ENCODE results near the gene SUPT5H. TPM values are rescaled to one million over a fixed set of nuclear protein-coding genes. Genes with fewer than 3 reads are reported as not detected.
"Not testable (repeated sequence)": the region's sequence is repeated elsewhere in the genome, so short reads cannot be mapped to it uniquely, and the experiment has no call there.

The SUPT5H gene
- total RNA-seq, 1 experiment from 2014 or later: 95.5 TPM

GRCh38 chr19:39475748-39476147, 30.4 kb downstream of the SUPT5H start:
- in situ Hi-C loops (cut with HindIII; ENCODE audit: low pct_unique_long_range_greater_than_20kb, low sequenced_read_pairs): no loop called here
- no peak for DNase-seq (ENCODE audit: low read depth)

GRCh38 chr19:39479319-39479801, 34.0 kb downstream of the SUPT5H start:
- in situ Hi-C loops (cut with HindIII; ENCODE audit: low pct_unique_long_range_greater_than_20kb, low sequenced_read_pairs): not testable (repeated sequence)
- peak; percentile 23 for DNase-seq (ENCODE audit: low read depth)

GRCh38 chr19:39479916-39480315, 34.5 kb downstream of the SUPT5H start:
- DNase-seq (ENCODE audit: low read depth): no peak
- in situ Hi-C loops (cut with HindIII; ENCODE audit: low pct_unique_long_range_greater_than_20kb, low sequenced_read_pairs): no loop called here

- peak; percentile 98 for DNase-seq (ENCODE audit: low read depth)
- in situ Hi-C loops (cut with HindIII; ENCODE audit: low pct_unique_long_range_greater_than_20kb, low sequenced_read_pairs): no loop called here
Observed at GRCh38 chr19:39480337-39481228, 35.2 kb downstream of the SUPT5H start, which contains the start of gene TIMM50. TIMM50 (plus strand) TSS chr19:39480838; CDS start chr19:39480854, 16 bp downstream.

- no peak for DNase-seq (ENCODE audit: low read depth)
- in situ Hi-C loops (cut with HindIII; ENCODE audit: low pct_unique_long_range_greater_than_20kb, low sequenced_read_pairs): no loop called here
Observed at GRCh38 chr19:39481229-39481545, 35.8 kb downstream of the SUPT5H start.

GRCh38 chr19:39481676-39482075, 36.3 kb downstream of the SUPT5H start:
- in situ Hi-C loops (cut with HindIII; ENCODE audit: low pct_unique_long_range_greater_than_20kb, low sequenced_read_pairs): no loop called here

GRCh38 chr19:39483141-39483540, 37.8 kb downstream of the SUPT5H start:
- in situ Hi-C loops (cut with HindIII; ENCODE audit: low pct_unique_long_range_greater_than_20kb, low sequenced_read_pairs): no loop called here
- DNase-seq (ENCODE audit: low read depth): no peak

More at GRCh38 chr19:39481676-39482075, 36.3 kb downstream of the SUPT5H start:
- DNase-seq (ENCODE audit: low read depth): no peak

GRCh38 chr19:39489756-39490155, 44.4 kb downstream of the SUPT5H start:
- DNase-seq (ENCODE audit: low read depth): no peak
- in situ Hi-C loops (cut with HindIII; ENCODE audit: low pct_unique_long_range_greater_than_20kb, low sequenced_read_pairs): no loop called here

- in situ Hi-C loops (cut with HindIII; ENCODE audit: low pct_unique_long_range_greater_than_20kb, low sequenced_read_pairs): no loop called here
- DNase-seq (ENCODE audit: low read depth): no peak
Observed at GRCh38 chr19:39492225-39492624, 46.8 kb downstream of the SUPT5H start.

GRCh38 chr19:39492788-39493187, 47.4 kb downstream of the SUPT5H start:
- no peak for DNase-seq (ENCODE audit: low read depth)
- in situ Hi-C loops (cut with HindIII; ENCODE audit: low pct_unique_long_range_greater_than_20kb, low sequenced_read_pairs): no loop called here

- in situ Hi-C loops (cut with HindIII; ENCODE audit: low pct_unique_long_range_greater_than_20kb, low sequenced_read_pairs): no loop called here
- no peak for DNase-seq (ENCODE audit: low read depth)
Observed at GRCh38 chr19:39494661-39495060, 49.3 kb downstream of the SUPT5H start.

- in situ Hi-C loops (cut with HindIII; ENCODE audit: low pct_unique_long_range_greater_than_20kb, low sequenced_read_pairs): no loop called here
- no peak for DNase-seq (ENCODE audit: low read depth)
Observed at GRCh38 chr19:39496063-39496462, 50.7 kb downstream of the SUPT5H start.

GRCh38 chr19:39497701-39497995, 52.3 kb downstream of the SUPT5H start:
- in situ Hi-C loops (cut with HindIII; ENCODE audit: low pct_unique_long_range_greater_than_20kb, low sequenced_read_pairs): no loop called here
- DNase-seq (ENCODE audit: low read depth): no peak

- DNase-seq (ENCODE audit: low read depth): no peak
- in situ Hi-C loops (cut with HindIII; ENCODE audit: low pct_unique_long_range_greater_than_20kb, low sequenced_read_pairs): no loop called here
Observed at GRCh38 chr19:39497996-39498797, 52.8 kb downstream of the SUPT5H start.

GRCh38 chr19:39498798-39499642, 53.6 kb downstream of the SUPT5H start, which contains the start of gene DLL3:
DLL3 (plus strand) TSS chr19:39498947; CDS start chr19:39498975, 28 bp downstream.
- no peak for DNase-seq (ENCODE audit: low read depth)
- in situ Hi-C loops (cut with HindIII; ENCODE audit: low pct_unique_long_range_greater_than_20kb, low sequenced_read_pairs): no loop called here

- DNase-seq (ENCODE audit: low read depth): no peak
- in situ Hi-C loops (cut with HindIII; ENCODE audit: low pct_unique_long_range_greater_than_20kb, low sequenced_read_pairs): no loop called here
Observed at GRCh38 chr19:39499932-39500331, 54.5 kb downstream of the SUPT5H start.

GRCh38 chr19:39500543-39500942, 55.2 kb downstream of the SUPT5H start:
- no peak for DNase-seq (ENCODE audit: low read depth)
- in situ Hi-C loops (cut with HindIII; ENCODE audit: low pct_unique_long_range_greater_than_20kb, low sequenced_read_pairs): no loop called here

- DNase-seq (ENCODE audit: low read depth): no peak
- in situ Hi-C loops (cut with HindIII; ENCODE audit: low pct_unique_long_range_greater_than_20kb, low sequenced_read_pairs): no loop called here
Observed at GRCh38 chr19:39501340-39501739, 56.0 kb downstream of the SUPT5H start.
